Kidney (tissue), 14 donors: ENCODE results near the gene AKAP6. TPM values are rescaled to one million over a fixed set of nuclear protein-coding genes. Genes with fewer than 3 reads are reported as not detected.

Source experiments
- DNase-seq, 5 donors: peaks; one replicate each; pipeline ENCODE4 v3.0.0-alpha.2; 2013 to 2020
- FAIRE-seq: peaks from 2 replicates; lab custom pipeline; 2012; peaks lifted over from hg19 to GRCh38; lab: Jason Lieb, UNC
- H3K27ac ChIP-seq, 2 donors: one replicate each; pipeline ENCODE4 v1.7.0; 2013; ENCODE audit warnings: low read depth in 2 of 2, low read length in 2 of 2, inconsistent platforms in 1 of 2
- H3K27me3 ChIP-seq: one replicate; pipeline ENCODE4 v1.7.1; 2013; ENCODE audit warnings: low read length, inconsistent platforms; ENCODE audit not compliant: control insufficient read depth, insufficient read depth
- H3K36me3 ChIP-seq, 3 donors: one replicate each; pipeline versions ENCODE4 v1.7.0 to v1.7.1; 2013; ENCODE audit warnings: low read length in 3 of 3, control low read depth in 1 of 3, inconsistent platforms in 1 of 3; ENCODE audit not compliant: insufficient read depth in 3 of 3, control insufficient read depth in 2 of 3
- H3K4me1 ChIP-seq, 3 donors: one replicate each; pipeline versions ENCODE4 v1.7.0 to v1.7.1; 2013; ENCODE audit warnings: low read length in 3 of 3, inconsistent platforms in 1 of 3, low read depth in 1 of 3; ENCODE audit not compliant: control insufficient read depth in 2 of 3, insufficient read depth in 2 of 3
- H3K4me3 ChIP-seq, 3 donors: one replicate each; pipeline versions ENCODE4 v1.7.0 to v1.8.1; 2013; ENCODE audit warnings: low read length in 3 of 3, control low read depth in 1 of 3, inconsistent platforms in 1 of 3
- H3K9ac ChIP-seq, 3 donors: one replicate each; pipeline versions ENCODE4 v1.7.0 to v1.7.1; 2013; ENCODE audit warnings: low read length in 3 of 3, control low read depth in 1 of 3, inconsistent platforms in 1 of 3
- H3K9me3 ChIP-seq, 3 donors: one replicate each; pipeline versions ENCODE4 v1.7.0 to v1.7.1; 2013; ENCODE audit warnings: low read length in 3 of 3, control low read depth in 1 of 3, inconsistent platforms in 1 of 3; ENCODE audit not compliant: control insufficient read depth in 2 of 3, insufficient read depth in 1 of 3
- intact Hi-C: fragments of 100-400 bp; cut with DNase I; formaldehyde crosslinking; loops from one replicate; pipeline ENCODE4 v1.11.1; 2022
- polyA plus RNA-seq: library from polyadenylated mRNA; stranded (reverse); fragments of 350-450 nt; fragmentation: Illumina TruSeq; extraction: RNeasy Lipid Tissue Mini Kit (QIAGEN cat#74804); gene quantifications from one replicate; pipeline ENCODE4 v1.2.3, GENCODE V29; 2014; ENCODE audit warnings: low read depth, low replicate concordance; ENCODE audit not compliant: insufficient read depth
- total RNA-seq: library from RNA; stranded (reverse); fragmentation: NEBNext Ultra II Directional; extraction: Animal tissue kit (Norgen Biotek cat#: 25700); gene quantifications from one replicate; pipeline ENCODE4 v1.2.1, GENCODE V29; 2021
- TF ChIP-seq, protein P1 (sequence below): IDR thresholded peaks from 3 replicates; pipeline ENCODE4 v1.5.1; 2012; ENCODE audit warnings: mild to moderate bottlenecking, moderate library complexity, borderline replicate concordance; ENCODE audit not compliant: insufficient read depth; ENCODE audit errors: extremely low read depth
- donor health status: control.
- donor health status: control.
- donor health status: control.
- donor health status: control.
- donor health status: control.
- donor health status: DM: yes; HTN: yes; CAD: no.
- donor health status: Normal renal cell carcinoma (clear cell type).

AKAP6 gene
- total and polyA plus RNA-seq, 2 donors from 2014 or later: 0.92 to 10.5 TPM

- no peaks in the 10 kb centered on the region for H3K9me3 ChIP-seq
- TF ChIP-seq, protein P1, sequence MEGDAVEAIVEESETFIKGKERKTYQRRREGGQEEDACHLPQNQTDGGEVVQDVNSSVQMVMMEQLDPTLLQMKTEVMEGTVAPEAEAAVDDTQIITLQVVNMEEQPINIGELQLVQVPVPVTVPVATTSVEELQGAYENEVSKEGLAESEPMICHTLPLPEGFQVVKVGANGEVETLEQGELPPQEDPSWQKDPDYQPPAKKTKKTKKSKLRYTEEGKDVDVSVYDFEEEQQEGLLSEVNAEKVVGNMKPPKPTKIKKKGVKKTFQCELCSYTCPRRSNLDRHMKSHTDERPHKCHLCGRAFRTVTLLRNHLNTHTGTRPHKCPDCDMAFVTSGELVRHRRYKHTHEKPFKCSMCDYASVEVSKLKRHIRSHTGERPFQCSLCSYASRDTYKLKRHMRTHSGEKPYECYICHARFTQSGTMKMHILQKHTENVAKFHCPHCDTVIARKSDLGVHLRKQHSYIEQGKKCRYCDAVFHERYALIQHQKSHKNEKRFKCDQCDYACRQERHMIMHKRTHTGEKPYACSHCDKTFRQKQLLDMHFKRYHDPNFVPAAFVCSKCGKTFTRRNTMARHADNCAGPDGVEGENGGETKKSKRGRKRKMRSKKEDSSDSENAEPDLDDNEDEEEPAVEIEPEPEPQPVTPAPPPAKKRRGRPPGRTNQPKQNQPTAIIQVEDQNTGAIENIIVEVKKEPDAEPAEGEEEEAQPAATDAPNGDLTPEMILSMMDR: no peak
- H3K4me1 ChIP-seq: no peaks in the 10 kb centered on the region
- no peaks in the 10 kb centered on the region for H3K36me3 ChIP-seq
- DNase-seq (no peak), FAIRE-seq (no peak)
- intact Hi-C loops: no loop called here
- no peak overlapping the region for H3K27ac ChIP-seq
- no peak overlapping the region for H3K9ac ChIP-seq
- no peak overlapping the region for H3K4me3 ChIP-seq
- no peaks in the 10 kb centered on the region for H3K27me3 ChIP-seq
These were observed 441.3 kb downstream of the AKAP6 start for GRCh38 chr14:32770422-32770821.

DNA sequence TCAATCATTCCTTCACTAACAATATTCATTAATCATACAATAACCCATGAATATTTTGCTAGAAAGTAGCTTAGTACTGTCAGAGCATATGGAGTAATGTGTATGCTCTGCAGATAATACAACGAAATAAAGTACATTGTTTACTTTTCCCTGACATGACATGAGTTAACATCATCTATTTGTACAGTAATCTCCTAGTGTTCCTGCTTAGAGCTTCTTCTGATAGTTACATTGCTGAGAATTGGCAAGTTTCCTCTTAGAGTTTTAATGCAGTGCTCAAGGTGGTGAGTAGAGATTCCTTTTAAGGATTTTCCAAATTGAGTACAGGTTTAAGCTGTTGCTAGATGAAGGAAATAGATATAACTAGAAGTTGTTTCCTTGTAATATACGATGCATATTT lies 445.1 kb downstream of the AKAP6 start:
- no peaks in the 10 kb centered on the region for H3K9me3 ChIP-seq
- intact Hi-C loops: no loop called here

DNA sequence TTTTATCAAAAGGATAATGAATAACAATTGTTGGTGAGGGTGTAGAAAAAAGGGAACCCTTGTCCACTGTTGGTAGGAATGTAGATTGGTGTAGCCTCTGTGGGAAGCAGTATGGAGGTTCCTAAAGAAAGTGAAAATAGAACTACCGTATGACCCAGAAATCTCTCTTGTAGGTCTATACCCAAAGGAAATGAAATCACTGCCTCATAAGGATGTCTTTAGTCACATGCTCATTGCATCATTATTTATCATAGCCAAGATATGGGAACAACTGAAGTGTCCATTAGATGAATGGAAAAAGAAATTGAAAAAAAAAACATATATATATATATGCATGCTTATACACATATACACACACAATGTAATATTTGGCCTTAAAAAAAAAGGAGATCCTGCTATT lies 450.7 kb downstream of the AKAP6 start:
- Histone ChIP-seq H3K4me1 (no peaks in the 10 kb centered on the region), H3K9me3 (no peaks in the 10 kb centered on the region), H3K36me3 (no peaks in the 10 kb centered on the region), H3K27ac (no peak overlapping the region), H3K4me3 (no peak overlapping the region), H3K27me3 (no peaks in the 10 kb centered on the region), H3K9ac (no peak overlapping the region)
- DNase-seq (no peak), FAIRE-seq (no peak)
- intact Hi-C loops: no loop called here
- TF ChIP-seq, protein P1: no peak

More for the DNA sequence above, 445.1 kb downstream of the AKAP6 start:
- no peak overlapping the region for H3K4me3 ChIP-seq
- FAIRE-seq (no peak), DNase-seq (no peak)
- no peak overlapping the region for H3K27ac ChIP-seq
- TF ChIP-seq, protein P1: no peak
- H3K27me3 ChIP-seq: no peaks in the 10 kb centered on the region
- H3K9ac ChIP-seq: no peak overlapping the region
- no peaks in the 10 kb centered on the region for H3K36me3 ChIP-seq
- no peaks in the 10 kb centered on the region for H3K4me1 ChIP-seq

DNA sequence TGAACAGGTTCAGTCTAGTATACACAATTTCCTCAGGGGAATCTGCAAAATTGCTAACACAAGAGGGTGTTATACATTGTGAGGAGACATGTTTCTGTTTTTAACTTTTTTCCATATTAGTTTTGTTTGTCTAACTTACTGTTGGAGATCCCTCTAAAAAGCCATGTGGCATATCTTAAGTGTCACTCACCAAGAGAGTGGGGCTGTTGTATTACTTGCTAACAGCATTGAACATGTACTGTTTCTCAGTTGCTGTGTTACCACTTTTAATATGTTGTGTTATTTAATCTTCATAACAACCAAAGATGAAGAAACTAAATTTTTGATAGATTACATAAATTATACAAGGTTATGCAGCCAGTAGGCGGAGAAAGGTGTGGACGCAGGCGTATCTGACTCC lies 455.3 kb downstream of the AKAP6 start:
- intact Hi-C loops: no loop called here
- TF ChIP-seq, protein P1: no peak
- DNase-seq (peak in 2 of 5 donors; percentile 1 to 32), FAIRE-seq (no peak)
- no peak overlapping the region for H3K27ac ChIP-seq
- no peaks in the 10 kb centered on the region for H3K27me3 ChIP-seq
- no peaks in the 10 kb centered on the region for H3K36me3 ChIP-seq
- H3K4me1 ChIP-seq: no peaks in the 10 kb centered on the region
- H3K9me3 ChIP-seq: no peaks in the 10 kb centered on the region
- H3K4me3 ChIP-seq: no peak overlapping the region
- H3K9ac ChIP-seq: no peak overlapping the region
